ENCODE measurements around the gene LRP1. TPM values are rescaled to one million over a fixed set of nuclear protein-coding genes. Genes with fewer than 3 reads are reported as not detected.

LRP1 gene
- total and polyA plus RNA-seq, 2 experiments from 2014 or later = 26.6 to 145 TPM

DNA sequence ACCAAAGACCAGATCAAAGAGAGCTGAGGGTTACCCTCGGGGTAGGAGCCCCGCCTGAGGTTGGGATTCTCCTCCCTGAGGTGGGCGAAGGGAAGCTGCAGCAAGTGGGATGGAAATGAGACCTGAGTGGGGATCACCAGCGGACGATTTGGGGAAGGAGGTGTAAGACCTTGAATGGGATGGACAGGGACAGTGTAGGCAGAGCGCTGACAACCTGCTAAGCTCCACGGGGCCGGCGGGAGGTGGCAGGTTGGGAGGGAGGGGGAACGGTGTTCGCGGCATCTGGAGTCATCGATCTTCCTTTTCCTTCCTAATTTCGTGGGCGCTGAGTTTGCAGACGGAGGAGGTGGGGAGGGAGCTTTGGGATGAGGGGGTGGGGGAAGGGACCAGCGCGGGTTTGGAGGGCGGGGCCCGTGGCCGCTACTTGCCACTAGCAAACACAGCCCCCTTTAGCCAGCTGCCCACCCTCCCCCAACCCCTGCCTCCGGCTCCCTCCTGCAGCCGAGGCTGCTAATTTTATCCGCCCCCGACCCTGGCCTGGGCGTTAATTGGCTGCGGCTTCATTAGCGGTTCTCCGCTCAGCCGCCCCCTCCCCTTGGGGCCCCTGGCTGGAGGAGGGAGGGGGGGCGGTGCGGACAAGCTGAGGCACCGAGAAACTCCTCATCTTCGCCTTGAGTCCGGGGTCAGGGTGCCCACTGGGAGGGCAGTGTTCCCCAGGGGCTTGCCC is 98.5 kb downstream of the LRP1 start:
- no peak overlapping the region for H3K27ac Mint-ChIP-seq
- peaks cover 24% of the 10 kb centered on the region for H3K36me3 Mint-ChIP-seq (ENCODE audit: low read depth)
- Histone ChIP-seq H3K4me2 (peak overlapping the region; percentile 87), H3K4me1 (ENCODE audit: insufficient read depth) (peaks cover 59% of the 10 kb centered on the region), H3K9me2 (ENCODE audit: insufficient read depth) (no peaks in the 10 kb centered on the region), H3K27ac (ENCODE audit: low read depth) (no peak overlapping the region), H3K27me3 (ENCODE audit: insufficient read depth) (peaks cover 74% of the 10 kb centered on the region), H4K20me1 (replicated peaks; ENCODE audit: insufficient read depth) (peaks cover 16% of the 10 kb centered on the region), H3K79me2 (replicated peaks; ENCODE audit: insufficient read depth) (peaks cover 19% of the 10 kb centered on the region), H3K4me3 (peak overlapping the region; percentile 61), H3K36me3 (ENCODE audit: insufficient read depth) (peaks cover 7% of the 10 kb centered on the region; the same call in 1 of the 2 replicates), H2AFZ (peak overlapping the region; percentile 92), H3F3A (replicated peaks; ENCODE audit: low read depth) (peaks cover 39% of the 10 kb centered on the region)
- H3K27me3 Mint-ChIP-seq (ENCODE audit: insufficient read depth, low read depth, poor library complexity) = peaks cover 71% of the 10 kb centered on the region
- H3K9me3 Mint-ChIP-seq = no peaks in the 10 kb centered on the region; the same call in 2 of the 3 replicates
- H3K4me1 Mint-ChIP-seq = peaks cover 65% of the 10 kb centered on the region
- TF ChIP-seq CREB1 (CRISPR knock-in tag; IDR thresholded peaks at IDR 0.05; ENCODE audit: low read depth) (no peak), EZH2 (IDR thresholded peaks at IDR 0.05; ENCODE audit: low read depth, unreplicated experiment) (peak; percentile 54), JUNB (IDR thresholded peaks at IDR 0.05; ENCODE audit: unreplicated experiment) (no peak), POLR2AphosphoS5 (IDR thresholded peaks at IDR 0.05; ENCODE audit: low read depth) (0 out of 2 replicates have a peak, but pooled peaks have one; percentile 39), EZH2phosphoT487 (IDR thresholded peaks at IDR 0.05; ENCODE audit: unreplicated experiment) (no peak), ZNF114 (CRISPR knock-in tag; IDR thresholded peaks at IDR 0.05) (no peak), ZNF331 (CRISPR knock-in tag; IDR thresholded peaks at IDR 0.05; ENCODE audit: low read depth) (no peak), STAT1 (IDR thresholded peaks at IDR 0.05; ENCODE audit: unreplicated experiment) (no peak), NANOG (IDR thresholded peaks at IDR 0.05; ENCODE audit: borderline replicate concordance) (no peak)
- TF ChIP-seq, protein P1, sequence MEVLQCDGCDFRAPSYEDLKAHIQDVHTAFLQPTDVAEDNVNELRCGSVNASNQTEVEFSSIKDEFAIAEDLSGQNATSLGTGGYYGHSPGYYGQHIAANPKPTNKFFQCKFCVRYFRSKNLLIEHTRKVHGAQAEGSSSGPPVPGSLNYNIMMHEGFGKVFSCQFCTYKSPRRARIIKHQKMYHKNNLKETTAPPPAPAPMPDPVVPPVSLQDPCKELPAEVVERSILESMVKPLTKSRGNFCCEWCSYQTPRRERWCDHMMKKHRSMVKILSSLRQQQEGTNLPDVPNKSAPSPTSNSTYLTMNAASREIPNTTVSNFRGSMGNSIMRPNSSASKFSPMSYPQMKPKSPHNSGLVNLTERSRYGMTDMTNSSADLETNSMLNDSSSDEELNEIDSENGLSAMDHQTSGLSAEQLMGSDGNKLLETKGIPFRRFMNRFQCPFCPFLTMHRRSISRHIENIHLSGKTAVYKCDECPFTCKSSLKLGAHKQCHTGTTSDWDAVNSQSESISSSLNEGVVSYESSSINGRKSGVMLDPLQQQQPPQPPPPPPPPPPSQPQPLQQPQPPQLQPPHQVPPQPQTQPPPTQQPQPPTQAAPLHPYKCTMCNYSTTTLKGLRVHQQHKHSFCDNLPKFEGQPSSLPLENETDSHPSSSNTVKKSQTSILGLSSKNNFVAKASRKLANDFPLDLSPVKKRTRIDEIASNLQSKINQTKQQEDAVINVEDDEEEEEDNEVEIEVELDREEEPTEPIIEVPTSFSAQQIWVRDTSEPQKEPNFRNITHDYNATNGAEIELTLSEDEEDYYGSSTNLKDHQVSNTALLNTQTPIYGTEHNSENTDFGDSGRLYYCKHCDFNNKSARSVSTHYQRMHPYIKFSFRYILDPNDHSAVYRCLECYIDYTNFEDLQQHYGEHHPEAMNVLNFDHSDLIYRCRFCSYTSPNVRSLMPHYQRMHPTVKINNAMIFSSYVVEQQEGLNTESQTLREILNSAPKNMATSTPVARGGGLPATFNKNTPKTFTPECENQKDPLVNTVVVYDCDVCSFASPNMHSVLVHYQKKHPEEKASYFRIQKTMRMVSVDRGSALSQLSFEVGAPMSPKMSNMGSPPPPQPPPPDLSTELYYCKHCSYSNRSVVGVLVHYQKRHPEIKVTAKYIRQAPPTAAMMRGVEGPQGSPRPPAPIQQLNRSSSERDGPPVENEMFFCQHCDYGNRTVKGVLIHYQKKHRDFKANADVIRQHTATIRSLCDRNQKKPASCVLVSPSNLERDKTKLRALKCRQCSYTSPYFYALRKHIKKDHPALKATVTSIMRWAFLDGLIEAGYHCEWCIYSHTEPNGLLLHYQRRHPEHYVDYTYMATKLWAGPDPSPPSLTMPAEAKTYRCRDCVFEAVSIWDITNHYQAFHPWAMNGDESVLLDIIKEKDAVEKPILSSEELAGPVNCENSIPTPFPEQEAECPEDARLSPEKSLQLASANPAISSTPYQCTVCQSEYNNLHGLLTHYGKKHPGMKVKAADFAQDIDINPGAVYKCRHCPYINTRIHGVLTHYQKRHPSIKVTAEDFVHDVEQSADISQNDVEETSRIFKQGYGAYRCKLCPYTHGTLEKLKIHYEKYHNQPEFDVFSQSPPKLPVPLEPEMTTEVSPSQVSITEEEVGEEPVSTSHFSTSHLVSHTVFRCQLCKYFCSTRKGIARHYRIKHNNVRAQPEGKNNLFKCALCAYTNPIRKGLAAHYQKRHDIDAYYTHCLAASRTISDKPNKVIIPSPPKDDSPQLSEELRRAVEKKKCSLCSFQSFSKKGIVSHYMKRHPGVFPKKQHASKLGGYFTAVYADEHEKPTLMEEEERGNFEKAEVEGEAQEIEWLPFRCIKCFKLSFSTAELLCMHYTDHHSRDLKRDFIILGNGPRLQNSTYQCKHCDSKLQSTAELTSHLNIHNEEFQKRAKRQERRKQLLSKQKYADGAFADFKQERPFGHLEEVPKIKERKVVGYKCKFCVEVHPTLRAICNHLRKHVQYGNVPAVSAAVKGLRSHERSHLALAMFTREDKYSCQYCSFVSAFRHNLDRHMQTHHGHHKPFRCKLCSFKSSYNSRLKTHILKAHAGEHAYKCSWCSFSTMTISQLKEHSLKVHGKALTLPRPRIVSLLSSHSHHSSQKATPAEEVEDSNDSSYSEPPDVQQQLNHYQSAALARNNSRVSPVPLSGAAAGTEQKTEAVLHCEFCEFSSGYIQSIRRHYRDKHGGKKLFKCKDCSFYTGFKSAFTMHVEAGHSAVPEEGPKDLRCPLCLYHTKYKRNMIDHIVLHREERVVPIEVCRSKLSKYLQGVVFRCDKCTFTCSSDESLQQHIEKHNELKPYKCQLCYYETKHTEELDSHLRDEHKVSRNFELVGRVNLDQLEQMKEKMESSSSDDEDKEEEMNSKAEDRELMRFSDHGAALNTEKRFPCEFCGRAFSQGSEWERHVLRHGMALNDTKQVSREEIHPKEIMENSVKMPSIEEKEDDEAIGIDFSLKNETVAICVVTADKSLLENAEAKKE (CRISPR knock-in tag; IDR thresholded peaks at IDR 0.05) = no peak
- TF ChIP-seq, protein P2, sequence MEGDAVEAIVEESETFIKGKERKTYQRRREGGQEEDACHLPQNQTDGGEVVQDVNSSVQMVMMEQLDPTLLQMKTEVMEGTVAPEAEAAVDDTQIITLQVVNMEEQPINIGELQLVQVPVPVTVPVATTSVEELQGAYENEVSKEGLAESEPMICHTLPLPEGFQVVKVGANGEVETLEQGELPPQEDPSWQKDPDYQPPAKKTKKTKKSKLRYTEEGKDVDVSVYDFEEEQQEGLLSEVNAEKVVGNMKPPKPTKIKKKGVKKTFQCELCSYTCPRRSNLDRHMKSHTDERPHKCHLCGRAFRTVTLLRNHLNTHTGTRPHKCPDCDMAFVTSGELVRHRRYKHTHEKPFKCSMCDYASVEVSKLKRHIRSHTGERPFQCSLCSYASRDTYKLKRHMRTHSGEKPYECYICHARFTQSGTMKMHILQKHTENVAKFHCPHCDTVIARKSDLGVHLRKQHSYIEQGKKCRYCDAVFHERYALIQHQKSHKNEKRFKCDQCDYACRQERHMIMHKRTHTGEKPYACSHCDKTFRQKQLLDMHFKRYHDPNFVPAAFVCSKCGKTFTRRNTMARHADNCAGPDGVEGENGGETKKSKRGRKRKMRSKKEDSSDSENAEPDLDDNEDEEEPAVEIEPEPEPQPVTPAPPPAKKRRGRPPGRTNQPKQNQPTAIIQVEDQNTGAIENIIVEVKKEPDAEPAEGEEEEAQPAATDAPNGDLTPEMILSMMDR (conservative IDR thresholded peaks at IDR 0.05; ENCODE audit: low read depth in 2 of 2) = no peak
- TF ChIP-seq, protein P3, sequence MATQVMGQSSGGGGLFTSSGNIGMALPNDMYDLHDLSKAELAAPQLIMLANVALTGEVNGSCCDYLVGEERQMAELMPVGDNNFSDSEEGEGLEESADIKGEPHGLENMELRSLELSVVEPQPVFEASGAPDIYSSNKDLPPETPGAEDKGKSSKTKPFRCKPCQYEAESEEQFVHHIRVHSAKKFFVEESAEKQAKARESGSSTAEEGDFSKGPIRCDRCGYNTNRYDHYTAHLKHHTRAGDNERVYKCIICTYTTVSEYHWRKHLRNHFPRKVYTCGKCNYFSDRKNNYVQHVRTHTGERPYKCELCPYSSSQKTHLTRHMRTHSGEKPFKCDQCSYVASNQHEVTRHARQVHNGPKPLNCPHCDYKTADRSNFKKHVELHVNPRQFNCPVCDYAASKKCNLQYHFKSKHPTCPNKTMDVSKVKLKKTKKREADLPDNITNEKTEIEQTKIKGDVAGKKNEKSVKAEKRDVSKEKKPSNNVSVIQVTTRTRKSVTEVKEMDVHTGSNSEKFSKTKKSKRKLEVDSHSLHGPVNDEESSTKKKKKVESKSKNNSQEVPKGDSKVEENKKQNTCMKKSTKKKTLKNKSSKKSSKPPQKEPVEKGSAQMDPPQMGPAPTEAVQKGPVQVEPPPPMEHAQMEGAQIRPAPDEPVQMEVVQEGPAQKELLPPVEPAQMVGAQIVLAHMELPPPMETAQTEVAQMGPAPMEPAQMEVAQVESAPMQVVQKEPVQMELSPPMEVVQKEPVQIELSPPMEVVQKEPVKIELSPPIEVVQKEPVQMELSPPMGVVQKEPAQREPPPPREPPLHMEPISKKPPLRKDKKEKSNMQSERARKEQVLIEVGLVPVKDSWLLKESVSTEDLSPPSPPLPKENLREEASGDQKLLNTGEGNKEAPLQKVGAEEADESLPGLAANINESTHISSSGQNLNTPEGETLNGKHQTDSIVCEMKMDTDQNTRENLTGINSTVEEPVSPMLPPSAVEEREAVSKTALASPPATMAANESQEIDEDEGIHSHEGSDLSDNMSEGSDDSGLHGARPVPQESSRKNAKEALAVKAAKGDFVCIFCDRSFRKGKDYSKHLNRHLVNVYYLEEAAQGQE (IDR thresholded peaks at IDR 0.05; ENCODE audit: unreplicated experiment) = no peak
- TF ChIP-seq, protein P4, sequence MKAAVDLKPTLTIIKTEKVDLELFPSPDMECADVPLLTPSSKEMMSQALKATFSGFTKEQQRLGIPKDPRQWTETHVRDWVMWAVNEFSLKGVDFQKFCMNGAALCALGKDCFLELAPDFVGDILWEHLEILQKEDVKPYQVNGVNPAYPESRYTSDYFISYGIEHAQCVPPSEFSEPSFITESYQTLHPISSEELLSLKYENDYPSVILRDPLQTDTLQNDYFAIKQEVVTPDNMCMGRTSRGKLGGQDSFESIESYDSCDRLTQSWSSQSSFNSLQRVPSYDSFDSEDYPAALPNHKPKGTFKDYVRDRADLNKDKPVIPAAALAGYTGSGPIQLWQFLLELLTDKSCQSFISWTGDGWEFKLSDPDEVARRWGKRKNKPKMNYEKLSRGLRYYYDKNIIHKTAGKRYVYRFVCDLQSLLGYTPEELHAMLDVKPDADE (IDR thresholded peaks at IDR 0.05) = no peak
- DNase-seq (ENCODE audit: low spot score) = peak; percentile 75
- H3K4me3 Mint-ChIP-seq = peak overlapping the region; percentile 76
- peak; percentile 10 for ATAC-seq
